ENCODE data around the gene KLK6.

DNA sequence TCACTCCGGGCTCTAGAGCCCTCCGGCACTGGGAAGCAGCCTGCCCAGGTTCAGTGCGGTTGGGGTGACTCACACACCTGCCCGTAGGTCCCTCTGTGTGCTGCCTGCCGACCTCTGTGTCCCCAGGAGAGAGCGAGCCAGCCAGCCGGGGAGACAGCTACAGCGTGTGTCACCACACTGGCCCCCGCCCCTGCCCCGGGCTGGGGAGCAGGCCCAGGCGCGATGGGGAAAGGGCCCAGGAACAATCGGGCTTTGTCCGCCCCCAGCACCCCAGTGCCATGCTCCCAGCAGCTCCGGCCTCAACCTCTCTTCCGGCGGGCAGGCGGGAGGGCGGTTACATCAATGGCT, at the start of gene KLK6:
- TF ChIP-seq, protein P1, sequence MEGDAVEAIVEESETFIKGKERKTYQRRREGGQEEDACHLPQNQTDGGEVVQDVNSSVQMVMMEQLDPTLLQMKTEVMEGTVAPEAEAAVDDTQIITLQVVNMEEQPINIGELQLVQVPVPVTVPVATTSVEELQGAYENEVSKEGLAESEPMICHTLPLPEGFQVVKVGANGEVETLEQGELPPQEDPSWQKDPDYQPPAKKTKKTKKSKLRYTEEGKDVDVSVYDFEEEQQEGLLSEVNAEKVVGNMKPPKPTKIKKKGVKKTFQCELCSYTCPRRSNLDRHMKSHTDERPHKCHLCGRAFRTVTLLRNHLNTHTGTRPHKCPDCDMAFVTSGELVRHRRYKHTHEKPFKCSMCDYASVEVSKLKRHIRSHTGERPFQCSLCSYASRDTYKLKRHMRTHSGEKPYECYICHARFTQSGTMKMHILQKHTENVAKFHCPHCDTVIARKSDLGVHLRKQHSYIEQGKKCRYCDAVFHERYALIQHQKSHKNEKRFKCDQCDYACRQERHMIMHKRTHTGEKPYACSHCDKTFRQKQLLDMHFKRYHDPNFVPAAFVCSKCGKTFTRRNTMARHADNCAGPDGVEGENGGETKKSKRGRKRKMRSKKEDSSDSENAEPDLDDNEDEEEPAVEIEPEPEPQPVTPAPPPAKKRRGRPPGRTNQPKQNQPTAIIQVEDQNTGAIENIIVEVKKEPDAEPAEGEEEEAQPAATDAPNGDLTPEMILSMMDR (IDR thresholded peaks at IDR 0.05; ENCODE audit: low read depth, low read length, missing input control) = no peak
- TF ChIP-seq FOXA1 (IDR thresholded peaks at IDR 0.05) (no peak), EGR1 (IDR thresholded peaks at IDR 0.05; ENCODE audit: low read depth in 2 of 2) (no peak), RAD21 (IDR thresholded peaks at IDR 0.05) (no peak), TAF1 (conservative IDR thresholded peaks at IDR 0.05) (no peak), GABPA (IDR thresholded peaks at IDR 0.05 in 1 of 2, conservative IDR thresholded peaks at IDR 0.05 in 1 of 2) (no peak)
- TF ChIP-seq, protein P2, sequence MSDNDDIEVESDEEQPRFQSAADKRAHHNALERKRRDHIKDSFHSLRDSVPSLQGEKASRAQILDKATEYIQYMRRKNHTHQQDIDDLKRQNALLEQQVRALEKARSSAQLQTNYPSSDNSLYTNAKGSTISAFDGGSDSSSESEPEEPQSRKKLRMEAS (IDR thresholded peaks at IDR 0.05) = no peak
- TF ChIP-seq, protein P3, sequence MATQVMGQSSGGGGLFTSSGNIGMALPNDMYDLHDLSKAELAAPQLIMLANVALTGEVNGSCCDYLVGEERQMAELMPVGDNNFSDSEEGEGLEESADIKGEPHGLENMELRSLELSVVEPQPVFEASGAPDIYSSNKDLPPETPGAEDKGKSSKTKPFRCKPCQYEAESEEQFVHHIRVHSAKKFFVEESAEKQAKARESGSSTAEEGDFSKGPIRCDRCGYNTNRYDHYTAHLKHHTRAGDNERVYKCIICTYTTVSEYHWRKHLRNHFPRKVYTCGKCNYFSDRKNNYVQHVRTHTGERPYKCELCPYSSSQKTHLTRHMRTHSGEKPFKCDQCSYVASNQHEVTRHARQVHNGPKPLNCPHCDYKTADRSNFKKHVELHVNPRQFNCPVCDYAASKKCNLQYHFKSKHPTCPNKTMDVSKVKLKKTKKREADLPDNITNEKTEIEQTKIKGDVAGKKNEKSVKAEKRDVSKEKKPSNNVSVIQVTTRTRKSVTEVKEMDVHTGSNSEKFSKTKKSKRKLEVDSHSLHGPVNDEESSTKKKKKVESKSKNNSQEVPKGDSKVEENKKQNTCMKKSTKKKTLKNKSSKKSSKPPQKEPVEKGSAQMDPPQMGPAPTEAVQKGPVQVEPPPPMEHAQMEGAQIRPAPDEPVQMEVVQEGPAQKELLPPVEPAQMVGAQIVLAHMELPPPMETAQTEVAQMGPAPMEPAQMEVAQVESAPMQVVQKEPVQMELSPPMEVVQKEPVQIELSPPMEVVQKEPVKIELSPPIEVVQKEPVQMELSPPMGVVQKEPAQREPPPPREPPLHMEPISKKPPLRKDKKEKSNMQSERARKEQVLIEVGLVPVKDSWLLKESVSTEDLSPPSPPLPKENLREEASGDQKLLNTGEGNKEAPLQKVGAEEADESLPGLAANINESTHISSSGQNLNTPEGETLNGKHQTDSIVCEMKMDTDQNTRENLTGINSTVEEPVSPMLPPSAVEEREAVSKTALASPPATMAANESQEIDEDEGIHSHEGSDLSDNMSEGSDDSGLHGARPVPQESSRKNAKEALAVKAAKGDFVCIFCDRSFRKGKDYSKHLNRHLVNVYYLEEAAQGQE (IDR thresholded peaks at IDR 0.05) = no peak
- TF ChIP-seq, protein P4, sequence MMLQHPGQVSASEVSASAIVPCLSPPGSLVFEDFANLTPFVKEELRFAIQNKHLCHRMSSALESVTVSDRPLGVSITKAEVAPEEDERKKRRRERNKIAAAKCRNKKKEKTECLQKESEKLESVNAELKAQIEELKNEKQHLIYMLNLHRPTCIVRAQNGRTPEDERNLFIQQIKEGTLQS (IDR thresholded peaks at IDR 0.05) = no peak

All from liver (tissue), 3 donors.